Vagina (tissue), 2 donors: ENCODE measurements around the gene CADM1. TPM values are rescaled to one million over a fixed set of nuclear protein-coding genes. Genes with fewer than 3 reads are reported as not detected.

Experiments
- DNase-seq, 2 donors: peaks; one replicate each; pipeline ENCODE4 v3.0.0-alpha.2; 2017; ENCODE audit errors: extremely low spot score in 2 of 2
- H3K27ac ChIP-seq: fragments of 200-600 bp; sonication (generic); one replicate; pipeline ENCODE4 v1.5.1; 2019
- H3K27me3 ChIP-seq: fragments of 200-600 bp; sonication (generic); one replicate; pipeline ENCODE4 v1.5.1; 2019
- H3K36me3 ChIP-seq, 2 donors: fragments of 200-600 bp; sonication (generic); one replicate each; pipeline ENCODE4 v1.5.1; 2017 to 2019
- H3K4me1 ChIP-seq: fragments of 200-600 bp; sonication (generic); one replicate; pipeline ENCODE4 v1.5.1; 2019
- H3K4me3 ChIP-seq, 2 donors: fragments of 200-600 bp; sonication (generic); 1 replicate in 1 of 2; 2 replicates in 1 of 2; pipeline ENCODE4 v1.5.1; 2016 to 2019
- H3K9me3 ChIP-seq: fragments of 200-600 bp; sonication (generic); one replicate; pipeline ENCODE4 v1.5.1; 2019
- CTCF ChIP-seq, 3 experiments: fragments of 450-650 bp in 2 of 3; fragments of 200-600 bp in 1 of 3; sonication (generic) in 1 of 3; IDR thresholded peaks; one replicate each; pipeline ENCODE4 v1.5.1; 2017 to 2019; ENCODE audit warnings: antibody characterized with exemption in 3 of 3, mild to moderate bottlenecking in 2 of 3, moderate library complexity in 2 of 3
- POLR2A ChIP-seq, 2 donors: fragments of 450-650 bp; IDR thresholded peaks; one replicate each; pipeline ENCODE4 v1.6.1; 2017; ENCODE audit warnings: antibody characterized with exemption in 2 of 2, mild to moderate bottlenecking in 2 of 2, moderate library complexity in 2 of 2
- POLR2AphosphoS5 ChIP-seq, 2 donors: sonication (generic); formaldehyde crosslinking; IDR thresholded peaks; one replicate each; pipeline ENCODE4 v1.9.0; 2017; ENCODE audit warnings: antibody characterized with exemption in 2 of 2, mild to moderate bottlenecking in 2 of 2, low read depth in 1 of 2; ENCODE audit not compliant: insufficient read depth in 1 of 2
- intact Hi-C: fragments of 100-400 bp; cut with DNase I; formaldehyde crosslinking; loops from one replicate; pipeline ENCODE4 v1.15.1; 2023
- total RNA-seq: library from RNA; depleted of rRNA; stranded (reverse); fragments of >200 nt; gene quantifications from one replicate; pipeline ENCODE4 v1.2.3, GENCODE V29; 2016

Gene CADM1
- total RNA-seq, 1 donor from 2014 or later = 37.1 TPM

- Histone ChIP-seq H3K27ac (no peak overlapping the region), H3K27me3 (no peaks in the 10 kb centered on the region), H3K9me3 (no peaks in the 10 kb centered on the region), H3K36me3 (no peaks in the 10 kb centered on the region), H3K4me3 (no peak overlapping the region), H3K4me1 (no peaks in the 10 kb centered on the region)
- intact Hi-C loops = loop anchor here (5.0 kb wide), 1 partner anchor 173 kb away; no protein-coding TSS in a partner anchor
- TF ChIP-seq POLR2A (IDR thresholded peaks at IDR 0.05) (no peak), POLR2AphosphoS5 (IDR thresholded peaks at IDR 0.05; ENCODE audit: insufficient read depth in 1 of 2, low read depth in 1 of 2) (no peak), CTCF (IDR thresholded peaks at IDR 0.05) (no peak)
- DNase-seq = no peak
These were observed 170.3 kb downstream of the CADM1 start for GRCh38 chr11:115333949-115334348.

GRCh38 chr11:115333121-115333520, 171.1 kb downstream of the CADM1 start:
- no peak for TF ChIP-seq POLR2A (IDR thresholded peaks at IDR 0.05)
- TF ChIP-seq CTCF (IDR thresholded peaks at IDR 0.05) = no peak
- no peak for TF ChIP-seq POLR2AphosphoS5 (IDR thresholded peaks at IDR 0.05; ENCODE audit: insufficient read depth in 1 of 2, low read depth in 1 of 2)
- no peaks in the 10 kb centered on the region for H3K27me3 ChIP-seq
- DNase-seq = no peak
- H3K4me1 ChIP-seq = no peaks in the 10 kb centered on the region
- H3K27ac ChIP-seq = no peak overlapping the region
- no peaks in the 10 kb centered on the region for H3K9me3 ChIP-seq
- intact Hi-C loops = loop anchor here (5.0 kb wide), 1 partner anchor 174 kb away; no protein-coding TSS in a partner anchor
- no peak overlapping the region for H3K4me3 ChIP-seq
- no peaks in the 10 kb centered on the region for H3K36me3 ChIP-seq

- Histone ChIP-seq H3K27me3 (no peaks in the 10 kb centered on the region), H3K36me3 (no peaks in the 10 kb centered on the region), H3K9me3 (no peaks in the 10 kb centered on the region), H3K4me1 (no peaks in the 10 kb centered on the region), H3K4me3 (no peak overlapping the region), H3K27ac (no peak overlapping the region)
- TF ChIP-seq POLR2AphosphoS5 (IDR thresholded peaks at IDR 0.05; ENCODE audit: insufficient read depth in 1 of 2, low read depth in 1 of 2) = no peak
- no peak for TF ChIP-seq POLR2A (IDR thresholded peaks at IDR 0.05)
- no peak for TF ChIP-seq CTCF (IDR thresholded peaks at IDR 0.05)
- DNase-seq = no peak
- intact Hi-C loops = loop anchor here (5.0 kb wide), 1 partner anchor 176 kb away; no protein-coding TSS in a partner anchor
These were observed 173.3 kb downstream of the CADM1 start for GRCh38 chr11:115330684-115331482.

GRCh38 chr11:115326526-115326925, 177.7 kb downstream of the CADM1 start:
- no peak overlapping the region for H3K27ac ChIP-seq
- intact Hi-C loops = no loop called here

More at GRCh38 chr11:115326526-115326925, 177.7 kb downstream of the CADM1 start:
- no peaks in the 10 kb centered on the region for H3K9me3 ChIP-seq
- no peaks in the 10 kb centered on the region for H3K27me3 ChIP-seq
- peaks cover 6% of the 10 kb centered on the region for H3K4me1 ChIP-seq
- TF ChIP-seq CTCF (IDR thresholded peaks at IDR 0.05) (no peak), POLR2AphosphoS5 (IDR thresholded peaks at IDR 0.05; ENCODE audit: insufficient read depth in 1 of 2, low read depth in 1 of 2) (no peak), POLR2A (IDR thresholded peaks at IDR 0.05) (no peak)
- no peak overlapping the region for H3K4me3 ChIP-seq
- no peak for DNase-seq
- H3K36me3 ChIP-seq = no peaks in the 10 kb centered on the region
